GM12878 (cell line): ENCODE results near the gene TH. TPM values are rescaled to one million over a fixed set of nuclear protein-coding genes. Genes with fewer than 3 reads are reported as not detected.

Source experiments
- ATAC-seq: fragments of 200-7000 bp; cut with Tn5 transposase; 3 replicates; pipeline ENCODE4 v1.9.1; 2020; ENCODE audit warnings: mild to moderate bottlenecking, moderate library complexity
- BruUV-seq: library from RNA; stranded (reverse); fragments of 400-500 nt; replicated peaks from 2 replicates; lab custom pipeline; 2021; lab: Mats Ljungman, UMichigan
- CTCF ChIA-PET: fragments of 300-600 bp; sonication (Branson Sonifier 250); formaldehyde crosslinking; extraction: SDS; loops from one replicate; lab custom pipeline; 2021; ENCODE audit warnings: inconsistent platforms; lab: Yijun Ruan, JAX
- POLR2A ChIA-PET: fragments of 350-600 bp; formaldehyde crosslinking; extraction: SDS; loops from one replicate; lab custom pipeline; 2021; ENCODE audit warnings: inconsistent platforms; lab: Charles Lee
- RAD21 ChIA-PET: fragments of 300-600 bp; sonication (Branson Sonifier 250); formaldehyde crosslinking; loops from one replicate; lab custom pipeline; 2023; ENCODE audit warnings: antibody characterized with exemption; ENCODE audit not compliant: unreplicated experiment; lab: Charles Lee
- SMC1A ChIA-PET: fragments of 300-600 bp; sonication (Branson Sonifier 250); formaldehyde crosslinking; loops from one replicate; lab custom pipeline; 2023; ENCODE audit not compliant: unreplicated experiment, uncharacterized antibody; lab: Charles Lee
- DNase-seq: peaks from one replicate; pipeline ENCODE4 v3.0.0-alpha.2; 2011; ENCODE audit warnings: low read depth, low spot score
- FAIRE-seq: peaks from 3 replicates; lab custom pipeline; 2011; peaks lifted over from hg19 to GRCh38; lab: Jason Lieb, UNC
- H2AFZ ChIP-seq: 2 replicates; pipeline ENCODE4 v1.6.0; 2011; ENCODE audit warnings: low read depth, low read length, control low read depth; ENCODE audit not compliant: control insufficient read depth
- H3K27ac ChIP-seq: 2 replicates; pipeline ENCODE4 v1.5.1; 2011; ENCODE audit warnings: control low read depth; ENCODE audit not compliant: control insufficient read depth, insufficient read depth
- H3K27me3 ChIP-seq, 2 experiments: replicated peaks in 1 of 2; 2 replicates each; pipeline versions ENCODE4 v1.6.0 to v1.6.1; 2011; ENCODE audit warnings: low read length in 1 of 2; ENCODE audit not compliant: control insufficient read depth in 2 of 2, insufficient read depth in 2 of 2
- H3K36me3 ChIP-seq, 2 experiments: 2 replicates each; pipeline ENCODE4 v1.5.1; 2011; ENCODE audit warnings: low read length in 1 of 2; ENCODE audit not compliant: control insufficient read depth in 2 of 2, insufficient read depth in 2 of 2
- H3K4me1 ChIP-seq: 2 replicates; pipeline ENCODE4 v1.6.1; 2011; ENCODE audit warnings: mild to moderate bottlenecking, low read length, moderate library complexity, mixed read lengths; ENCODE audit not compliant: control insufficient read depth, insufficient read depth
- H3K4me2 ChIP-seq: 2 replicates; pipeline ENCODE4 v1.6.0; 2011; ENCODE audit warnings: control low read depth; ENCODE audit not compliant: control insufficient read depth, insufficient read depth
- H3K4me3 ChIP-seq: fragments of 200-600 bp; sonication (generic); 2 replicates; pipeline ENCODE4 v1.5.1; 2016
- H3K79me2 ChIP-seq: 2 replicates; pipeline ENCODE4 v1.6.0; 2011; ENCODE audit warnings: low read length; ENCODE audit not compliant: control insufficient read depth, insufficient read depth
- H3K9ac ChIP-seq: 2 replicates; pipeline ENCODE4 v1.8.0; 2011; ENCODE audit warnings: low read length, control low read depth, mixed read lengths; ENCODE audit not compliant: control insufficient read depth, insufficient read depth
- H3K9me3 ChIP-seq: replicated peaks from 3 replicates; pipeline ENCODE4 v1.5.1; 2011; ENCODE audit warnings: mild to moderate bottlenecking, low read length; ENCODE audit not compliant: control insufficient read depth, insufficient read depth
- H4K20me1 ChIP-seq: 2 replicates; pipeline ENCODE4 v1.6.0; 2011; ENCODE audit not compliant: control insufficient read depth, insufficient read depth
- BCL11A ChIP-seq: IDR thresholded peaks from 2 replicates; pipeline ENCODE4 v1.6.1; 2011; ENCODE audit warnings: low read depth, low read length
- FOXK2 ChIP-seq: fragments of 450-650 bp; IDR thresholded peaks from 2 replicates; pipeline ENCODE4 v1.6.1; 2017; ENCODE audit warnings: mild to moderate bottlenecking, moderate library complexity
- FOXM1 ChIP-seq: IDR thresholded peaks from 2 replicates; pipeline ENCODE4 v1.6.1; 2012; ENCODE audit warnings: low read depth, mild to moderate bottlenecking, inconsistent platforms, low read length, moderate library complexity
- GABPA ChIP-seq: IDR thresholded peaks from 2 replicates; pipeline ENCODE4 v1.6.1; 2014; ENCODE audit warnings: antibody characterized with exemption, low read depth, mild to moderate bottlenecking, inconsistent platforms
- MEF2B ChIP-seq: fragments of 450-650 bp; IDR thresholded peaks from 2 replicates; pipeline ENCODE4 v1.6.1; 2018; ENCODE audit warnings: mild to moderate bottlenecking, moderate library complexity; ENCODE audit not compliant: partially characterized antibody, poor library complexity, severe bottlenecking
- MXI1 ChIP-seq: fragments of 150-350 bp; IDR thresholded peaks from 2 replicates; pipeline ENCODE4 v1.6.1; 2011; ENCODE audit warnings: low read depth, mild to moderate bottlenecking, inconsistent platforms, low read length, improper control_type of control experiment
- NBN ChIP-seq: fragments of 450-650 bp; IDR thresholded peaks from 2 replicates; pipeline ENCODE4 v1.6.1; 2016
- SIX5 ChIP-seq: IDR thresholded peaks from 2 replicates; pipeline ENCODE4 v1.6.1; 2011; ENCODE audit warnings: mild to moderate bottlenecking, low read depth, low read length, moderate library complexity; ENCODE audit not compliant: severe bottlenecking
- SREBF1 ChIP-seq: IDR thresholded peaks from 2 replicates; pipeline ENCODE4 v1.6.1; 2012; ENCODE audit warnings: mild to moderate bottlenecking, low read length
- ZNF274 ChIP-seq: IDR thresholded peaks from one replicate; pipeline ENCODE4 v1.8.0; 2011; ENCODE audit not compliant: insufficient read length, insufficient read depth
- ZNF687 ChIP-seq: fragments of 450-650 bp; IDR thresholded peaks from 2 replicates; pipeline ENCODE4 v1.6.1; 2017; ENCODE audit warnings: mild to moderate bottlenecking, moderate library complexity
- WGBS: methylation state at CpG from one replicate; pipeline ENCODE4 v1.1.6; 2016; ENCODE audit warnings: low lambda C conversion rate; ENCODE audit not compliant: insufficient replicate concordance, insufficient coverage; ENCODE audit errors: missing lambda C conversion rate; 5-methylcytosine and 5-hydroxymethylcytosine counted together
- in situ Hi-C: fragments of 300-500 bp; cut with MboI; formaldehyde crosslinking; loops from 9 replicates; pipeline ENCODE4 v1.14.3; 2018; ENCODE audit warnings: mixed read lengths
- intact Hi-C: fragments of 100-400 bp; cut with micrococcal nuclease; formaldehyde crosslinking; loops from one replicate; pipeline ENCODE4 v1.14.2; 2022; ENCODE audit not compliant: unreplicated experiment
- polyA plus RNA-seq, 11 experiments: library from polyadenylated mRNA; depleted of rRNA in 4 of 11; unstranded in 6 of 11; stranded (reverse) in 5 of 11; fragments of >200 nt; fragmentation: Nextera tagmentation in 4 of 11; fragmentation: Illumina TruSeq in 1 of 11; extraction: Ambion mirVana in 4 of 11; extraction: Trizol in 1 of 11; gene quantifications; 1 replicate in 1 of 11; 2 replicates in 10 of 11; pipeline versions ENCODE4 v1.2.1 to v1.2.3, GENCODE V29; 2011 to 2016; ENCODE audit warnings: inconsistent platforms in 2 of 11, missing spikeins in 2 of 11, low read depth in 1 of 11
- total RNA-seq, 4 experiments: library from RNA; depleted of rRNA in 3 of 4; stranded (reverse); fragments of >200 nt in 3 of 4; fragmentation: Illumina TruSeq in 1 of 4; extraction: Trizol in 1 of 4; gene quantifications; 2 replicates each; pipeline versions ENCODE4 v1.2.1 to v1.2.3, GENCODE V29; 2013 to 2021
- TF ChIP-seq, protein P1 (sequence below): fragments of 450-650 bp; IDR thresholded peaks from 2 replicates; pipeline ENCODE4 v1.6.1; 2016; ENCODE audit warnings: mild to moderate bottlenecking, moderate library complexity, borderline replicate concordance
- TF ChIP-seq, protein P2 (sequence below): fragments of 450-650 bp; IDR thresholded peaks from 2 replicates; pipeline ENCODE4 v1.6.1; 2017; ENCODE audit warnings: antibody characterized with exemption, mild to moderate bottlenecking, moderate library complexity

The TH gene
- total and polyA plus RNA-seq, 10 of the 15 experiments (the other 5 are each of a cell fraction or from before 2014, with no cell fraction given): not detected

DNA sequence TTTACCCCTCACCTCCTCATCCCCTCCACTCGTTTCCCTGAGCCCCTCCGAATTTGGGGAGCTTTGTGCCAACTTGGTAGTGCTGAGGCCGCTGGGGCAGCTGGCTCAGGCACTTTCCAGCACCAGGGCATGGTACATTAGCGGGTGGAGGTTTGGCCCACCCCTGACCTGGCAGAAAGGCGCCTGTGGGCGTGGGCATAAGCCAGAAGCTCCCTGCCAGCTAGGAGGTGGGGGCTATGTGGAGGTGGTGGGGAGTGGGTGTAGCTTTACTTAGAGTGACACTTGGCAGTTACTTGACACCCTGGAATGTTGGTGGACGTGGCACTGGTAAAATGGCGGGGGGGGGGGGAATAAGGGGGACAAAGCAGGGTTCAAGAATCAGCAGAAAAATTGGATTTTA is 22.2 kb downstream of the TH start (continued):
- TF ChIP-seq ZNF687 (no peak), SREBF1 (no peak)

DNA sequence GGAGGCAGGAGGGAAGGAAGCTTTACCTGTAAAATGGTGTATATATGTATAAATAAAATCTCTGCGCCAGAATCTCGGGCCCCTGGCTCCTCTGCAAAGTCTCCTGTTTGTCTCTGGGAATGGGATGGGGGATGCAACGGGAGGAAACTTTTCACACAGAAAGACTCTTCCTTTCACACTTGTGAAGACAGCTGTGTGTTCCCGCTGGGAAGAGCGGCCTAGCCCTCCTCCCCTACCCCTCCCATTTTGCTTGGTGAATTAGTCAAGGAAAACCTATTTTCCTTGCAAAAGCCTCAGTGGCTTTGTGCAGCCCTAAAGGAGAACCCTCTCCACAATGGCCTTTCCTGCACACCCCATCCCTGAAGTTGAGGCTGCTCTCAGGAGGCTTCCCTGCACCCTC is 23.0 kb downstream of the TH start:
- BruUV-seq: no TSS peak
- Histone ChIP-seq H3K4me1 (no peaks in the 10 kb centered on the region), H3K9me3 (no peaks in the 10 kb centered on the region), H3K79me2 (no peaks in the 10 kb centered on the region), H3K36me3 (no peaks in the 10 kb centered on the region), H3K27ac (no peak overlapping the region), H4K20me1 (no peaks in the 10 kb centered on the region), H3K4me3 (no peak overlapping the region), H3K4me2 (no peak overlapping the region), H2AFZ (no peak overlapping the region), H3K9ac (no peak overlapping the region), H3K27me3 (peaks cover 0 to 4% of the 10 kb centered on the region in 2 experiments; a peak in 3 of 4 replicates)
- WGBS: 7% methylated on average over 5 of the region's 5 CpGs
- ChIA-PET POLR2A (no interaction called here), CTCF (interaction anchor here (1.3 to 7.8 kb wide), 4 partner anchors 11 to 455 kb away, joined by 3 to 180 read pairs (median 16); no protein-coding TSS in a partner anchor), RAD21 (interaction anchor here (0.5 to 6.4 kb wide), 3 partner anchors 41 to 454 kb away, joined by 3 to 101 read pairs (median 23); no protein-coding TSS in a partner anchor), SMC1A (no interaction called here)
- FAIRE-seq (no peak), DNase-seq (no peak), ATAC-seq (no peak)
- intact Hi-C loops (no loop called here), in situ Hi-C loops (no loop called here)
- TF ChIP-seq FOXM1 (no peak), SIX5 (no peak), MXI1 (no peak), NBN (no peak), GABPA (no peak), ZNF274 (no peak), BCL11A (no peak), MEF2B (no peak), FOXK2 (no peak)
- TF ChIP-seq, protein P1, sequence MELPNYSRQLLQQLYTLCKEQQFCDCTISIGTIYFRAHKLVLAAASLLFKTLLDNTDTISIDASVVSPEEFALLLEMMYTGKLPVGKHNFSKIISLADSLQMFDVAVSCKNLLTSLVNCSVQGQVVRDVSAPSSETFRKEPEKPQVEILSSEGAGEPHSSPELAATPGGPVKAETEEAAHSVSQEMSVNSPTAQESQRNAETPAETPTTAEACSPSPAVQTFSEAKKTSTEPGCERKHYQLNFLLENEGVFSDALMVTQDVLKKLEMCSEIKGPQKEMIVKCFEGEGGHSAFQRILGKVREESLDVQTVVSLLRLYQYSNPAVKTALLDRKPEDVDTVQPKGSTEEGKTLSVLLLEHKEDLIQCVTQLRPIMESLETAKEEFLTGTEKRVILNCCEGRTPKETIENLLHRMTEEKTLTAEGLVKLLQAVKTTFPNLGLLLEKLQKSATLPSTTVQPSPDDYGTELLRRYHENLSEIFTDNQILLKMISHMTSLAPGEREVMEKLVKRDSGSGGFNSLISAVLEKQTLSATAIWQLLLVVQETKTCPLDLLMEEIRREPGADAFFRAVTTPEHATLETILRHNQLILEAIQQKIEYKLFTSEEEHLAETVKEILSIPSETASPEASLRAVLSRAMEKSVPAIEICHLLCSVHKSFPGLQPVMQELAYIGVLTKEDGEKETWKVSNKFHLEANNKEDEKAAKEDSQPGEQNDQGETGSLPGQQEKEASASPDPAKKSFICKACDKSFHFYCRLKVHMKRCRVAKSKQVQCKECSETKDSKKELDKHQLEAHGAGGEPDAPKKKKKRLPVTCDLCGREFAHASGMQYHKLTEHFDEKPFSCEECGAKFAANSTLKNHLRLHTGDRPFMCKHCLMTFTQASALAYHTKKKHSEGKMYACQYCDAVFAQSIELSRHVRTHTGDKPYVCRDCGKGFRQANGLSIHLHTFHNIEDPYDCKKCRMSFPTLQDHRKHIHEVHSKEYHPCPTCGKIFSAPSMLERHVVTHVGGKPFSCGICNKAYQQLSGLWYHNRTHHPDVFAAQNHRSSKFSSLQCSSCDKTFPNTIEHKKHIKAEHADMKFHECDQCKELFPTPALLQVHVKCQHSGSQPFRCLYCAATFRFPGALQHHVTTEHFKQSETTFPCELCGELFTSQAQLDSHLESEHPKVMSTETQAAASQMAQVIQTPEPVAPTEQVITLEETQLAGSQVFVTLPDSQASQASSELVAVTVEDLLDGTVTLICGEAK: no peak
- TF ChIP-seq, protein P2, sequence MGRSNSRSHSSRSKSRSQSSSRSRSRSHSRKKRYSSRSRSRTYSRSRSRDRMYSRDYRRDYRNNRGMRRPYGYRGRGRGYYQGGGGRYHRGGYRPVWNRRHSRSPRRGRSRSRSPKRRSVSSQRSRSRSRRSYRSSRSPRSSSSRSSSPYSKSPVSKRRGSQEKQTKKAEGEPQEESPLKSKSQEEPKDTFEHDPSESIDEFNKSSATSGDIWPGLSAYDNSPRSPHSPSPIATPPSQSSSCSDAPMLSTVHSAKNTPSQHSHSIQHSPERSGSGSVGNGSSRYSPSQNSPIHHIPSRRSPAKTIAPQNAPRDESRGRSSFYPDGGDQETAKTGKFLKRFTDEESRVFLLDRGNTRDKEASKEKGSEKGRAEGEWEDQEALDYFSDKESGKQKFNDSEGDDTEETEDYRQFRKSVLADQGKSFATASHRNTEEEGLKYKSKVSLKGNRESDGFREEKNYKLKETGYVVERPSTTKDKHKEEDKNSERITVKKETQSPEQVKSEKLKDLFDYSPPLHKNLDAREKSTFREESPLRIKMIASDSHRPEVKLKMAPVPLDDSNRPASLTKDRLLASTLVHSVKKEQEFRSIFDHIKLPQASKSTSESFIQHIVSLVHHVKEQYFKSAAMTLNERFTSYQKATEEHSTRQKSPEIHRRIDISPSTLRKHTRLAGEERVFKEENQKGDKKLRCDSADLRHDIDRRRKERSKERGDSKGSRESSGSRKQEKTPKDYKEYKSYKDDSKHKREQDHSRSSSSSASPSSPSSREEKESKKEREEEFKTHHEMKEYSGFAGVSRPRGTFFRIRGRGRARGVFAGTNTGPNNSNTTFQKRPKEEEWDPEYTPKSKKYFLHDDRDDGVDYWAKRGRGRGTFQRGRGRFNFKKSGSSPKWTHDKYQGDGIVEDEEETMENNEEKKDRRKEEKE: no peak
